HG03103 (cell line): ENCODE results near the gene PLPP4.

Experiments
- ATAC-seq: cut with Tn5 transposase; IDR thresholded peaks from one replicate; pipeline ENCODE4 v1.9.1; 2021; ENCODE audit warnings: low read depth; ENCODE audit not compliant: unreplicated experiment

The PLPP4 gene

GRCh38 chr10:120514959-120515358, 57.9 kb downstream of the PLPP4 start:
- ATAC-seq = no peak

GRCh38 chr10:120515741-120516140, 58.7 kb downstream of the PLPP4 start:
- no peak for ATAC-seq

GRCh38 chr10:120516426-120516825, 59.4 kb downstream of the PLPP4 start:
- no peak for ATAC-seq

DNA sequence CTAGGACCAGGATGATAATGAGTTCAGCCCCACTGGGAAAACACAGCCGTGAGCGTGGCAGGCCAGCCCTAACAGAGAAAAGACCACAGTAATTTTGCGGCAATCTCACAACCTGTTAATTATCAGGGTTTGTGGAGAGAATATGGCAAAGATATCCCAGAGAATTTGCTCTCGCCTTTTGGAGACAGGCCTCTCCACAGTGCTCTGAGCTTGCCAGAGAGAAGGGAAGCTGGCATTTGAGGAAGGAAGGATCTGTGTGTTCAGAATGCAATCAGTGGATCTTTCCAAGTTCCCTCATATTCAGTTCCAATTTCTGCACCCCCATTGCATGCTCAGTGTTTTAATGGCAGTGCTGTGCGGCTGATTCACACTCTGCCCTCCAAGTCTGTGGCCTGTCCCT, 60.2 kb downstream of the PLPP4 start:
- ATAC-seq = no peak

- ATAC-seq = no peak
Measured at GRCh38 chr10:120517881-120518484, 61.0 kb downstream of the PLPP4 start.

DNA sequence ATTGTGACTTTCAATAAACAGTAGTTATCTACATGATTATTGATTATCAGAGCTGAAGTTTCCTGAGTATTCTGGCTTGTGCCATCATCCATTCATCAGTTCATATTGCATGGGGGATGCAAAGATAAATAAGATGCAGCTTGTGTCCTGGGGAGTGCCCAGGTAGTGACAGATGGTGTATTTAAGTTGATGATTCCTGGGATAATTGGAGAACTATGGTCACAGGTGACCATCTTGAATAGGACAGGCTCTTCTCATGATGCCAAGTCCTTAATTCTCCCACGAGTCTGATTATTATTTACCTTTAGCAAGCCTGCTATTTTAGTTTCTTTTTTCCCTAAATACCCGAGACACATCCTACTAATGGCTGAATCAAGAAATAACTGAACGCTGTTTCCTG, 64.9 kb downstream of the PLPP4 start:
- no peak for ATAC-seq

GRCh38 chr10:120527691-120528090, 70.7 kb downstream of the PLPP4 start:
- no peak for ATAC-seq

DNA sequence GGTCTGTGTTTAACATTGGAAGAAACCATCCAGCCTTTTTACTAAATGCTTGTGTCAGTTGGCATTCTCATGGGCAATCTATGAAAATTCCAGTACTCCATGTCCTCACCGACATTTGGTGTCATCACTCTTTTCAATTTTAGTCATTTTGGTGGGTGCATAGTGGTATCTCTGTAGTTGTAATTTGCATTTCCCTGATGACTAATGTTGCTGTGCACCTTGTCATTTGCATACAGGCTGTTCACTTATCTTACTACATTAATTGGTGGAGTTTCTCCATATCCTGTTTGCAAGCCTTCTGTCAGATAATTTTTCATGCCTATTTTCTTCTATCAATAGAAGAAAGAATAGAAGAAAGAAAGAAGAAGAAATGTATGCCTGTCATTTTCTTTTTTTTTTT, 73.7 kb downstream of the PLPP4 start:
- no peak for ATAC-seq

- no peak for ATAC-seq
Measured at GRCh38 chr10:120538091-120538490, 81.1 kb downstream of the PLPP4 start.

DNA sequence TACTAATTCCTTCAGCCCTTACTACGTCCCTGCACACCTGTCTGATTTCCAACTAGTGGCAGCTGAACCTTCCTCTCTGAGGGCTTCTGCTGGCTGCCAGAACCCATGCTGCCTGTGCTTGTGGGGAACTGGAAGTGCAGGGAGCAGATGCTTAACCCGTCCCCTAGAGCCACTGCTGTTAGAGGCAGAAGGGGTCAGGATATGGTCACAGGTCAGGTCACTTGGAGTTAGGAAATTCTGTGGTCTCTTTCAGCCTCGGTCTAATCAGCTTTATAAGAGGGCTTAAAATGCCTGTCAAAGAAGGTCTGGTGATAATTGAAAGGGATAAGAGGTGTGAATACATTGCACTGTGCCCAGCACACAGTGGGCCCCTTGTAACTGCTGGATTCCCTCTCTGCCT, 82.0 kb downstream of the PLPP4 start:
- no peak for ATAC-seq

- no peak for ATAC-seq
Measured at GRCh38 chr10:120540486-120540885, 83.5 kb downstream of the PLPP4 start.

DNA sequence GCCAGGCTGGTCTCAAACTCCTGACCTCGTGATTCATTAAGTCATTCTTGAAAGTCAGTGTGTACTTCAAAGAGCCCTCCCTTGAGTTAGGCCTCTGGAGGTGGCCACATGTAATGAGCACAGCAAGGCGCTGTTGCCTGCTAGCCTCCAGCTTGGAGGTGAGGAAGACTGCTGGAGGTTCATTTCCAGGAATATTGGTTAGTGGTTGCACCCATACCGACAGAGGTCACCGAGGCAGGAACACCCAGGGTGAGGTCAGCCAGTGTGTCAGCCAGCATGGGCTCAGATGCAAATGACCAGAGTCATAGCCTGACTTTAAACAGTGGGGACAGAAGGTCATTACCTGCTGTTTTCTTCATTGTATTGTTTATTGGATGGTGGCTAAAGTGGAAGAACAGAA, 85.0 kb downstream of the PLPP4 start:
- ATAC-seq = no peak

DNA sequence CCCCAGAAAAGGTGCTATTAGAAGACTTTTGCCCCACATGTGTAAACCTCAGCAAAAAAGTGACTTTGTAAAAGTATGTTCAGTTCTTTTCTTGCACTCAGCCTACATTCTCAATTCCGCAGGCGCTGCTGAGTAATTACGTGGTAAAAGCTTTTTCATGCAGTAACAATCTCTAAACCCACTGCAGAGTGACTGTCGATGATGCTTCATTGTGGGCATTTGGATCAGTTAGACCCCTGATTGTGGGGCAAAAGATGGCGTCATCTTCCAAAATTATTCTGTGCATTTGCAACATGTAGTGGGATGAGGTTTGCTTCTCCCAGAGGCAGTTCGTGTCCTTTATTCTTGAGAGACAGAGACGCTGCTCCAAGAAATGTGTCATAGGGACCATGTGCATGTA, 85.6 kb downstream of the PLPP4 start:
- ATAC-seq = no peak

DNA sequence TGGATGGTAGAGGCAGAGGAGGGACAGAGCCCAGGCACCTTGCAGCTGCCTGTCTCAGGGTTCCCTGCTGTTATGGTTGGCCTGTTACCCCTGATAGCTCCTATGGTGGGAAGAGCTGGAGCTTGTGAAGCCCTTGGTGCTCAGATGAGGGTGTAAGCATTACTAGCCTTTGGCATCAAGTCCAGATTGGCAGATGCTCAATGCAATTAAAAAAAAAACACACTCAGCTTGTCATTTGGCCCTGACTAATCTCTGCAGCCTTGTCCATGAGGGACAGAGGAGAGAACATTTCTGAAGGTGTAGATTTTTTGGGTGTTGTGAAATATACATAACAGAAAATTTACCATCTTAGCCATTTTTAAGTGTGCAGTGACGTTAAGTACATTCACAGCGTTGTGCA, 86.3 kb downstream of the PLPP4 start:
- ATAC-seq = no peak

GRCh38 chr10:120548210-120548609, 91.2 kb downstream of the PLPP4 start:
- no peak for ATAC-seq

DNA sequence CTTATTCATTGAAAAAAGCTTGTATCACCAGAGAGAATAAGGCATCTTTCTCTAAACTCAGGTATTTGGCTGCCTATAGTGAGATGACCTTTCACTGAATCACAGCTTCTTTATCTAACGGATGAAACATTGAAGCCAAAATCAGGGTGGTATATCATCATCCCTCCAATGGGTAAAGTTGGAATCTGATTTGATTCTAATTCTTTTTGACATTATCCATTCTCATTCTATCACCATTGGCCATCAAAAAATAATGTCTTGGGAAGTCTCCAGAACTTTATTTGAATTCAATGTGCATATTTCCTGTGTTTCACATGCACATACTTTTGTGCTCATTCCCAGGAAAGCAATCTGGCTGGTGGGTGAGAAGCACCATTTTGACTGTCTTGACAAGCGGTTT, 95.2 kb downstream of the PLPP4 start:
- ATAC-seq = no peak

DNA sequence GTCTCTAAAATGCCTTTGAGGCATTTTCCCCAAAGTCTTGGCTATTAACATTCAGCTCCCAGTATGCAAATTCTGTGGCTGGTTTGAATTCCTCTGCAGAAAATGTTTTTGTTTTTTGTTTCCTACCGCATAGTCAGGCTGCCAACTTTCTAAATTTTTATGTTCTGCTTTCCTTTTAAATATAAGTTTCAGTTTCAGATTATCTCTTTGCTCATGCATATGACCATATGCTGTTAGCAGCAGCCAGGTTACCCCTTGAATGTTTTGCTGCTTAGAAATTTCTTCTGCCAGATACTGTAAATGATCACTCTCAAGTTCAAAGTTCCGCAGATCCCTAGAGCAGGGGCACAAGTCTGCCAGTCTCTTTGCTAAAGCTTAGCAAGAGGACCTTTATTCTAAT, 96.9 kb downstream of the PLPP4 start:
- no peak for ATAC-seq

DNA sequence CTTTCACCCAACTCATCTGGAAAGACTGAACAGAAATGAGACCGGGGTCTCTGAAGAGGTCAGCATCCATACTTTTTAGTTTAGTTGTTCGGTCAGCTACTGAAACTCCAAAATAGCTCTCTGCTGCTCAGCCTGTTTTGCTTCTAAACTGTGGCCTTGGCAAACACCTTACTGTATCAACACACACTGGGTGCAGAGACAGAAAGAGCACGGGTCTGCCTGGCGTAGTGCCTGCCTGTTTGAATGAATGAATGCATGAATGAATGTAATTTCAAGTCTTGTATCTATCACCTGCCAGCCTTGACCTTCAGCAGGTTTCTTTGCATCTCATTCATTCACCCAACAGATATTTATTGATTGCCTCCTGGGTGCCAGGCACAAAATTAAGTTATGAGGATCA, 98.4 kb downstream of the PLPP4 start:
- no peak for ATAC-seq

GRCh38 chr10:120555842-120556532, 99.0 kb downstream of the PLPP4 start:
- no peak for ATAC-seq

DNA sequence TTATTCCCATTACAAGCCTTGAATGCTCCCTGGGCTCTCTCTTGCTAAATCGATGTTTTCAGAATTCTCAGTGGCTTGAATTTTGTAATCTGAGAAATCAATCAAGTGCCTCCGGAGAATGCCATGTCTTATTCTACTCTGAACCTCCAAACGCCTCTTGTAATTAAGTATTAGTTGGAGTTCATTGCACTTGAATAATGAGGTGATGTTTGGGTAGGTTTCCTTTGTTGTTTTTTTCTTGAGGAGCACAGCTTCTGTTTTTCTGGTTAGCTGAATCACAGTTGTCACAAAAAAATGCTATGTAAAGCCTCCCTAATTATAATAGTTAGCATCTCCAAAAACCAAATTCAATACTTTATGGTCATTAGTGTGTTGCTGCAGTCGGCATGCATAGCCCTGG, 100.3 kb downstream of the PLPP4 start:
- ATAC-seq = no peak

DNA sequence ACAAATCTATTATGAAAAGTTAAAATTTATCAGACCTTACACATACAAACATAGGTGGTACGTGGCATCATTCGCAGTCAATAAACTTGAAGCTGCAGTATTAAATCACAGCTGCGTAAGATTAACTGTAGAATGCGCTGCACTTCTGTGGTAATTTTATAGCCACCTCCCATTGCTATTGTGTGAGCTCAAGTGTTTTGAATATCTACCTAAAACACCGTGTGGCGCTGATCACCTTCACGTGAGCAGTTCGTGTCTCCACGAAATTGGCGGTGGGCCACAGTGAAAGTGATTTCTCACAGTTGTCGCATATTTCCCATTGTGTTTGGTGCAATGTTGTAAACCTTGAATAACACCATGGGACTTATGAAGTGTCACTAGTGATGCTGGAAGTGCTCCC, 102.8 kb downstream of the PLPP4 start:
- no peak for ATAC-seq

- no peak for ATAC-seq
Measured at GRCh38 chr10:120562956-120563355, 105.9 kb downstream of the PLPP4 start.

- ATAC-seq = no peak
Measured at GRCh38 chr10:120570418-120570817, 113.4 kb downstream of the PLPP4 start.
